Ecto neural progenitor cell (in vitro differentiated cells): ENCODE measurements around the gene COBL.

ENCODE experiments used
- DNase-seq: peaks from one replicate; pipeline ENCODE4 v3.0.0-alpha.2; 2018; ENCODE audit warnings: low spot score

Gene COBL

GRCh38 chr7:51118628-51119027, 198.0 kb downstream of the COBL start:
- DNase-seq, result no peak

GRCh38 chr7:51114501-51114900, 202.1 kb downstream of the COBL start:
- DNase-seq, result no peak

GRCh38 chr7:51113962-51114361, 202.6 kb downstream of the COBL start:
- no peak for DNase-seq

DNA sequence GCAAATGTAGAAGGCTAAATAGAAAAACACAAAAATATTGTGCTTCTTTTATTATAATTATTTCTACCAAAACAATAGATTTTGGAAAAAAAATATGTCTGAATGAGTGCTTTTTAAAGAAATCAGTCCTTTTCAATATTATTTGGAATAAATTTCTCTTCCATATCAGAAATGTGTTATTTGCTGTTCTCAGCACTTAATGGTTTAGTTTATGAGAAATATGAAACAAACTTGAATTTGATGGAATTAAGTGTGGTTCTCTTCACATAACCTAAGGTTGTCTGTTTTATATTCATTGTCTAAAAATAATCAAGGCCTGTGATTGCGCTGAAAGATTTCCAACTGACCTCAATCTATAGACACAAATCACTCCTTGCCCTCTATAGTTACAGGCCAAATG, 203.0 kb downstream of the COBL start:
- no peak for DNase-seq

DNA sequence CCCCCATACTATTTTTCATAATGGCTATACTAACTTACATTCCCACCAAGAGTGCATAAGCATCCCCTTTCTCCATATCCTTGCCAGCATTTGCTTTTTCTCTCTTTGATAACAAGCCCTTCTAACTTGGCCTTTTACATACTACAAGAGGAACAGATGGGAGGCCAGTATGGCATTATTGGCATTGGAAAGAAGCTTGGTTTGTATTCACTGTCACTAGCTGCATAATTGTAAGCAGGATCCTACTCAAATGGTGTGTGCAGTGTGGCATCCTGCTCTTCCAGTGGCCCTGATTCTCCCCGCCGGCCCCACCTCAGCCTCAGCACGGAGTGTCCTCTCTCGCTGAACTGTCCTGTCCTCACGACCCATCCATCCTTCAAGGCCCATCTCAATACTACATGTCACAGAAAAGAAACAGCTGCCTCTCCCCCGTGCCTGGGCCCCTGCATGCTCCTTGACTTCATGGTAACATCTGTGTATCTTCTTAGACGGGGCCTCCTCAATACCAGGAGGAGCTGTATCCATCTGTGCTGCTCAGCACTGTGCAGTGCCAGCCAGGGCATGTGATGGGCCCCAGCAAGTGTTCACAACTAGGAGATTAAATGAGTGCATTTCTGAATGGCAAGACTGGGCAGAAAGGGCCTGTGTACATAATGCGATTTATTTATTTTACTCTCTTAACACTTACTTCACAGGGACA, 205.2 kb downstream of the COBL start:
- DNase-seq, result no peak

GRCh38 chr7:51108134-51108533, 208.5 kb downstream of the COBL start:
- DNase-seq, result no peak

DNA sequence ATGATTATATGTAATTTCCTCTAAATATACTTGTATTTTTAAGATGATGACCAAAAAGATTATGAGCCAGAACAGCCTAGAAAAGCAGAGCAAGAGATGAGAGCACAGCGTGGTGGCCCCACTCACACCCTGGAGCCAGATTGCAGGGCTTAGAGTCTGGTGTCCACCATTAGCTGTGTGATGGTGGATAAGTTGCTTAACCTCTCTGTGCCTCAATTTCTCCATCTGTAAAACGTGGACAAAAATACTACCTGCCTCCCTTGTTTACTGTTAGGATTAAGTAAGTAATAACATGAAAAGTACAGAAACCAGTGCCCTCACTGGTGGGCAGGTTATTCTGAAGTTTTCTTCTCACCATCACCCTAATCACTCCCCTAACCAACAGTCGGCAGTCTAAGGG, 212.3 kb downstream of the COBL start:
- no peak for DNase-seq

GRCh38 chr7:51103718-51104117, 212.9 kb downstream of the COBL start:
- no peak for DNase-seq

DNA sequence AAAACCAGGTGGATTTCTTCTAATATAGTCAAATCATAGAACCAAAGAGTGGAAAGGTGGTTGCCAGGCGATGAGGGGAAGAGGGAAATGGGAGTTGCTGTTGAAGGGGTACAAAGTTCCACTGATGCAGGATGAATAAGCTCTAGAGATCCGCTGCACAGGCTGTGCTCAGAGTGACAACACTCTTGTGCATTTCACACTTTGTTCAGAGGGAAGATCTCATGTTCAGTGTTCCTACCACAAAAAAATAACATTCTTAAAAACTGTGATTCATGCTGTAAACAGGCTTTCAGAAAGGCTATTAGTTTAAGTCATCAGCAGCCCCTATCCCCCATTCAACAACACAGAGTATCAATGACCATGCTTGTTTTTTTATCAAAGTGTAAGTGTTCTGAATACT, 213.8 kb downstream of the COBL start:
- DNase-seq, result no peak

DNA sequence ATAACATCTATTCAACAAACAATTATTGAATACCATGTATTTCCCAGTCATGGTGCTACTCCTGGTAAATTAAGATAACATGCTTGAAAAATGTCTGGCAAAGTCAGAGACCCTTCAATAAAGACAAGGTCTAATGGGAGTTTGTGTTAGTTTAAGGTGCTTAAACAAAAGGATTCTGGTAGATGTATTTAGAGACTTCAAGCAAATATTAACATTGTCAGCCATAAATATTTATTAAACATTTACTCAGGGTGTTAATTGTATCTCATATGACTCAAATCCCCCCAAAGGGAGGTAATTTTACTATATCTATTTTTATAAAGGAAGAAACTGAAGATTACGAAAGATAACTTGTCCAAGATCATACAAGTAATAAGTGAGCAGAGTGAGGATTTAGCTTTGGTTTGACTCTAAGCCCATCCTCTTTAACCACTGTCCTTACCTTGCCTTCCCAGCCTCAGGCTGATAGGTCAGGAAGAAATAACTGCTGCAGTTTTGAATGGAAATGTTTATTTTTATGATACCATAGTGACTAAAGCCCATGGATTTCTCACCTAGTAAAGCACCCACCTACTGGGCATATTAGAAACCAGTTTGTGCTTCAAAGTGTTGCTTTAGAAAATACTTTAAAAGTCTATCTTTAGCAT, 215.4 kb downstream of the COBL start:
- no peak for DNase-seq

DNA sequence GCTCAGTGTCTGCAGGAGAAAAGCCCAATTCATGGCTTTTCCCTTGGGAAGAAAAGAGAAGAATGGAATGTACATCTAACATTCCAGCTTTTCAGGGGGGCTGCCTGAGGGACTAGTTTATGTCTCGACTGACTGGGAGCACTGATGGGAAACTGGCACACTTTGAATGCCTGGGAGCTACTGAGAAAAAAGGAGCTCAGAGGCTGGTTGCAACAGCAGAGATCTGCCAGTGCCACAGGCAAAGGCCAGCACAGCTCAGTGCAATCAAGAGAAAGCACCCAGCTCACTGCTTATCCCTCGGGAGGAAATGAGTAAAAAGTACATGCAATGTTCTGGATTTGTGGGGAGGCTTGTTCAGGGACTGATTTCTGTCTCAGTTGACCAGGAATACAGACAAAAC, 226.2 kb downstream of the COBL start:
- DNase-seq, result no peak

- no peak for DNase-seq
Measured at GRCh38 chr7:51085034-51085692, 231.4 kb downstream of the COBL start.

DNA sequence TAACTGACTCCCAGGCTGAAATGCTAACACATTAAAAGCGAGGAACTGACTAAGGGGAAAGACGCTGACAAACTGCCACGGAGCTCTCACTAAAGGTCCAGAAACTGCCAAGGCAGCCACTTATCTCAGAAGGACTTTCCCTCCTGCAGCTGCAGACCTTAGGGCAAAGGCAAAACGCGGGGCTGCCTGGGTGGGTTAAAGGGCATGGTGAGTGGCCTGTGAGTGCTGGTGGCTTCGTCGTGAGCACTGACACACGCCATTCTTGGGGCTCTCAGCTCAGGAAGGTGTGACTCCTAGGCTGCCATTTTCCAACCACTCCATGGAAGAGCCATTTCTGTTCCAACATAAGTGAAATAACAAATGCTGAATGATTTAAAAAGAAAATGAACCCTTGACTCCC, 232.5 kb downstream of the COBL start:
- DNase-seq, result no peak

GRCh38 chr7:51082940-51083533, 233.6 kb downstream of the COBL start:
- no peak for DNase-seq

GRCh38 chr7:51082096-51082840, 234.3 kb downstream of the COBL start:
- DNase-seq, result no peak

GRCh38 chr7:51081270-51081890, 235.2 kb downstream of the COBL start:
- DNase-seq, result no peak

GRCh38 chr7:51080622-51081269, 235.9 kb downstream of the COBL start:
- DNase-seq, result peak; percentile 72

DNA sequence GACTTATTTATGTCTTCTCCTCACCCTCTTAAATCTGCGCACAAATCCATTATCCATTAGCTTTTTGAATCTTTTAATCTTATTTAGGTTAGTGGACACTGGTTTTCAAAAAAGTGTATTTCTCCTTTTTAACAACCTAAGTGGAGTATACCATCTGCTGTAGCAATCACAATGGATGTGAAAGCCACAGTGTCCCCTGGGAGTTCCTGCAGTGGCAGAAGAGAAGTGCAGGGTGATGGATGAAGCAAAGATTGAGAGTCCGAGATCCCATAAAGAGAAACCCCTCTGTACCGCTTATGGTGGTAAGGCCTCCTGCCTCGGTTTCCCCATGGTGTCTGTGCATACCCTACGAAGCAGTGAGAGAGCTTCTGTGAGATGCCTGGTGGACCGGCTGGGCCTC, 236.4 kb downstream of the COBL start:
- DNase-seq, result no peak

- DNase-seq, result no peak
Measured at GRCh38 chr7:51079494-51079893, 237.1 kb downstream of the COBL start.

DNA sequence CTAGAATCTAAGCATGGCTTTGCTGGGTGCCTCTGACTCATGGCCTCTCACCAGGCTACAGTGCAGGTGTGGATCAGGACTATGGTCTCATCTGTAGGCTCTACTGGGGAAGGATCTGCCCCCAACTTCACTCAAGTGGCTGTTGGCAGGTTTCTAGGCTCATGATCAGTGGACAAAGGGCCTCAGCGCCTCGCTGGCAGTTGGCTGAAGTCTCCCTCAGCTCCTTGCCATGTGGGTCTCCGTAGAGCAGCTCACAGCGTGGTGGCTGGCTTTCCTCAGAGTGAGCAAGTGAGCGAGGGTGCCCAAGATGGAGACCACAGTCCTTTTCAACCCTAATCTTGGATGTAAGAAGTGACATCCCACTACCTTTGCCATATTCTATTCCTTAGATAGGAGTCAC, 238.0 kb downstream of the COBL start:
- no peak for DNase-seq

- no peak for DNase-seq
Measured at GRCh38 chr7:51077987-51078370, 238.6 kb downstream of the COBL start.
